H4 (cell line): Measurements from ENCODE around the gene LRTM1. TPM values are rescaled to one million over a fixed set of nuclear protein-coding genes. Genes with fewer than 3 reads are reported as not detected.

Source experiments
- DNase-seq: peaks from one replicate; pipeline ENCODE4 v3.0.0-alpha.2; 2015; ENCODE audit warnings: low spot score
- total RNA-seq: library from RNA; depleted of rRNA; stranded (reverse); fragments of >200 nt; shearing (Covaris generic); gene quantifications from 2 replicates; pipeline ENCODE4 v1.2.3, GENCODE V29; 2014

LRTM1 gene
- total RNA-seq, 1 experiment from 2014 or later: not detected

GRCh38 chr3:54940971-54941370, 13.1 kb upstream of the LRTM1 start:
- no peak for DNase-seq

GRCh38 chr3:54939557-54940300, 11.9 kb upstream of the LRTM1 start:
- DNase-seq: no peak

- DNase-seq: no peak
Observed at GRCh38 chr3:54936561-54936960, 8.7 kb upstream of the LRTM1 start.

GRCh38 chr3:54935869-54936268, 8.0 kb upstream of the LRTM1 start:
- no peak for DNase-seq

- no peak for DNase-seq
Observed at GRCh38 chr3:54932606-54933005, 4.7 kb upstream of the LRTM1 start.

- DNase-seq: no peak
Observed at GRCh38 chr3:54931182-54931581, 3.3 kb upstream of the LRTM1 start.

- DNase-seq: no peak
Observed at GRCh38 chr3:54918516-54918915, 9.3 kb downstream of the LRTM1 start.

GRCh38 chr3:54917862-54918261, 10.0 kb downstream of the LRTM1 start:
- DNase-seq: no peak

- no peak for DNase-seq
Observed at GRCh38 chr3:54917174-54917573, 10.7 kb downstream of the LRTM1 start.

- no peak for DNase-seq
Observed at GRCh38 chr3:54916732-54917131, 11.1 kb downstream of the LRTM1 start.

GRCh38 chr3:54915976-54916375, 11.9 kb downstream of the LRTM1 start:
- DNase-seq: no peak

GRCh38 chr3:54915181-54915580, 12.7 kb downstream of the LRTM1 start:
- DNase-seq: no peak

GRCh38 chr3:54914180-54914579, 13.7 kb downstream of the LRTM1 start:
- DNase-seq: no peak

GRCh38 chr3:54909191-54909590, 18.7 kb downstream of the LRTM1 start:
- DNase-seq: no peak

GRCh38 chr3:54906763-54907162, 21.1 kb downstream of the LRTM1 start:
- no peak for DNase-seq

- no peak for DNase-seq
Observed at GRCh38 chr3:54905920-54906319, 21.9 kb downstream of the LRTM1 start.

- no peak for DNase-seq
Observed at GRCh38 chr3:54905261-54905888, 22.5 kb downstream of the LRTM1 start.

- no peak for DNase-seq
Observed at GRCh38 chr3:54901906-54902685, 25.8 kb downstream of the LRTM1 start.

GRCh38 chr3:54900838-54901591, 26.8 kb downstream of the LRTM1 start:
- DNase-seq: no peak

GRCh38 chr3:54899273-54899672, 28.6 kb downstream of the LRTM1 start:
- DNase-seq: no peak

- no peak for DNase-seq
Observed at GRCh38 chr3:54897028-54897711, 30.7 kb downstream of the LRTM1 start.
